OCI-LY7 (cell line): ENCODE data around the gene SBF2. TPM values are rescaled to one million over a fixed set of nuclear protein-coding genes. Genes with fewer than 3 reads are reported as not detected.
A peak's percentile ranks its signal among the peaks of the same experiment; 100 is the strongest.

Experiments used
- BruUV-seq: library from RNA; stranded (reverse); fragments of 400-500 nt; replicated peaks from 2 replicates; lab custom pipeline; 2021; lab: Mats Ljungman, UMichigan
- CTCF ChIA-PET: fragments of 300-600 bp; sonication (Branson Sonifier 250); formaldehyde crosslinking; loops from one replicate; lab custom pipeline; 2022; ENCODE audit warnings: antibody characterized with exemption; ENCODE audit not compliant: unreplicated experiment; lab: Charles Lee
- POLR2A ChIA-PET: fragments of 300-600 bp; sonication (Branson Sonifier 250); formaldehyde crosslinking; loops from one replicate; lab custom pipeline; 2022; ENCODE audit warnings: antibody characterized with exemption; lab: Charles Lee
- DNase-seq: peaks from one replicate; pipeline ENCODE4 v3.0.0-alpha.2; 2015; ENCODE audit warnings: low spot score
- H2AFZ ChIP-seq: fragments of 200-600 bp; sonication (generic), shearing (Covaris generic); 2 replicates; pipeline ENCODE4 v1.6.1; 2014; ENCODE audit warnings: mild to moderate bottlenecking, antibody characterized with exemption, low read length, moderate library complexity
- H3K27ac ChIP-seq: fragments of 200-600 bp; sonication (generic); 2 replicates; pipeline ENCODE4 v1.5.1; 2014; ENCODE audit warnings: mixed run types, low read depth, mild to moderate bottlenecking, moderate library complexity, low read length, inconsistent platforms; ENCODE audit not compliant: poor library complexity, severe bottlenecking
- H3K36me3 ChIP-seq: fragments of 200-600 bp; sonication (generic); 2 replicates; pipeline ENCODE4 v1.6.1; 2014; ENCODE audit warnings: mild to moderate bottlenecking, antibody characterized with exemption, low read length, moderate library complexity, mixed read lengths; ENCODE audit not compliant: insufficient read depth
- H3K4me1 ChIP-seq: fragments of 200-600 bp; sonication (generic); 2 replicates; pipeline ENCODE4 v1.5.1; 2014; ENCODE audit warnings: mild to moderate bottlenecking, low read length; ENCODE audit not compliant: insufficient read depth, poor library complexity, severe bottlenecking
- H3K4me2 ChIP-seq: fragments of 200-600 bp; sonication (generic); 2 replicates; pipeline ENCODE4 v1.6.1; 2014; ENCODE audit warnings: mild to moderate bottlenecking, low read length
- H3K4me3 ChIP-seq: fragments of 200-600 bp; sonication (generic); 2 replicates; pipeline ENCODE4 v1.5.1; 2014; ENCODE audit warnings: mild to moderate bottlenecking, low read depth, low read length; ENCODE audit not compliant: poor library complexity, severe bottlenecking
- H3K79me2 ChIP-seq: fragments of 200-600 bp; sonication (generic); 2 replicates; pipeline ENCODE4 v1.6.1; 2016; ENCODE audit warnings: low read depth, mild to moderate bottlenecking, low read length, moderate library complexity, mixed read lengths; ENCODE audit not compliant: insufficient read depth
- H3K9me2 ChIP-seq: fragments of 200-600 bp; sonication (generic); 2 replicates; pipeline ENCODE4 v1.6.1; 2016; ENCODE audit warnings: mild to moderate bottlenecking, low read length, mixed read lengths; ENCODE audit not compliant: insufficient read depth
- H3K9me3 ChIP-seq: fragments of 200-600 bp; sonication (generic); 2 replicates; pipeline ENCODE4 v1.6.1; 2014; ENCODE audit warnings: mild to moderate bottlenecking, mixed run types, low read length, mixed read lengths
- H4K20me1 ChIP-seq: fragments of 200-600 bp; sonication (generic); 2 replicates; pipeline ENCODE4 v1.6.1; 2014; ENCODE audit warnings: mild to moderate bottlenecking, antibody characterized with exemption, low read length, moderate library complexity, mixed read lengths; ENCODE audit not compliant: insufficient read depth
- CTCF ChIP-seq: fragments of 200-600 bp; sonication (generic); conservative IDR thresholded peaks from 2 replicates; pipeline ENCODE4 v1.5.1; 2014; ENCODE audit warnings: mild to moderate bottlenecking, antibody characterized with exemption, low read length, moderate library complexity, mixed read lengths
- EZH2phosphoT487 ChIP-seq: fragments of 200-600 bp; sonication (generic); IDR thresholded peaks from 2 replicates; pipeline ENCODE4 v1.6.1; 2018; ENCODE audit warnings: low read depth, borderline replicate concordance, mild to moderate bottlenecking, mixed run types, antibody characterized with exemption, low read length, moderate library complexity, mixed read lengths
- intact Hi-C: fragments of 100-400 bp; cut with micrococcal nuclease; formaldehyde crosslinking; loops from one replicate; pipeline ENCODE4 v1.10.0; 2022; ENCODE audit not compliant: unreplicated experiment
- total RNA-seq, 2 experiments: library from RNA; depleted of rRNA in 1 of 2; stranded (reverse); fragments of >200 nt in 1 of 2; shearing (Covaris generic) in 1 of 2; gene quantifications; 2 replicates each; pipeline ENCODE4 v1.2.3, GENCODE V29; 2014 to 2022

Gene SBF2
- total RNA-seq, 2 experiments from 2014 or later: 12.9 to 14.3 TPM

DNA sequence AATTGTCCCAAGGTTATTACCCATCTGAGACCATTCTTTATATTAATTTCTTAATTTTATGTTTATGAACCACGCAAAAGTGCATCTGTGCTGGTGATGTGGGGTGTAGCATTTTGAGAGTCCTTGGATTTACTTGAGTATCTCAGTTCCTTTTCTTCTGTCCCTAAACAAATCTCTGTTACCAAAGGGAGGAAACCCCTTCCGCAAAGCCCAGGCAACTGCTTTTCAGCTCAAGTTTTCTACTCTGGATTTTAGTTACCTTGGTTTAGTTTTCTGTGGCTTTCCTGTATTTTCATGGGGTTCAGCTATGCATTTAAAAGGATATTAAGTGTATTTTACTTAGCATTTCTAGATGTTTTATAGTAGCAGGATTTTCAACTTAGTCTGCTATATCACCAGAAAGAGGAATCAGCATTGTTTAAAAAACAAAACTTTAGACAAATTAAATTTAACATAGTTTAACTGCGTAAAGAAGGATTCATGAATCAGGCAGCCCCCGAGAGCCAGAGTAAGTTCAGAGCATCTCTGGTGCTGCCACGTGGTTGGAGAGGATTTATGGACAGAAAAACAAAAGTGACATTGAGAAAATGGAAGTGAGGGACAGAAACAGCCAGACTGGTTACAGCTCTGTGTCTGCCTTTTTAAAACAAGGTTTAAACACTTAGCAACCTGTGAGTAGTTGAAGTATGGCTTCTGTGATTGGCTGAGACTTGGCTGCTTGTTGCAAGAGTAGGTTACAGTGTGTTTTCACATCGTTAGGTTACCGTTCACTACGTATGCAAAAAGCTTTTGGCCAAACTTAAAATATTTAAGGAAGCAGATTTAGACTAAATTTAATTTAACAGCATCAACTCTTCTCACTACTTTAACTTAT is 20.4 kb upstream of the SBF2 start:
- Histone ChIP-seq H3K4me2 (peak overlapping the region; percentile 77), H3K79me2 (no peaks in the 10 kb centered on the region; the same call in 1 of the 2 replicates), H3K4me3 (peak overlapping the region; percentile 50), H3K9me2 (no peaks in the 10 kb centered on the region), H3K9me3 (no peaks in the 10 kb centered on the region; the same call in 1 of the 2 replicates), H3K36me3 (no peaks in the 10 kb centered on the region; the same call in 1 of the 2 replicates), H3K4me1 (peaks cover 96% of the 10 kb centered on the region), H3K27ac (peak overlapping the region; percentile 93), H2AFZ (peak overlapping the region; percentile 69), H4K20me1 (no peaks in the 10 kb centered on the region)
- peak; percentile 92 for DNase-seq
- CTCF ChIA-PET: no interaction called here
- BruUV-seq: TSS peak; percentile 55
- POLR2A ChIA-PET: interaction anchor here (0.7 to 1.9 kb wide), 9 partner anchors 8 to 535 kb away, joined by 3 to 7 read pairs (median 5); no protein-coding TSS in a partner anchor
- TF ChIP-seq CTCF (no peak), EZH2phosphoT487 (no peak)
- intact Hi-C loops: loop anchor here (5.0 to 10.0 kb wide), 5 partner anchors 143 to 930 kb away; partner anchors contain the start of genes AMPD3, IPO7 and ZBED5

DNA sequence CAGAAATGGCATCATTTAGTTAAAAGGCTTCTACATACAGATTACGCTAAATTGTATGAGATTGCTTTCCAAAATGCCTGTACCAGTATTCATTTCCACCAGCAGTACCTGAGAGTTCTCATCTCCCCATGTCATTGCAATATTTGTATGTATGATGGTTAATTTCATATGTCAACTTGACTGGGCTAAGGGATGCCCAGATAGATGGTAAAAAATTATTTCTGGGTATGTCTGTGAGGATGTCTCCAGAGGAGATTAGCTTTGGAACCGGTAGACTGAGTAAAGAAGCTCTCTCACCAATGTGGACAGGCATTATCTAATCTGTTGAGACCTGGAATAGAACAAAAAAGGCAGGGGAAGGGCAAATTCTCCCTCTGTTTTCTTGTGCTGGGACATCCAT is 17.8 kb upstream of the SBF2 start:
- no peak for DNase-seq
- peak overlapping the region; percentile 93 for H3K27ac ChIP-seq
- H3K9me2 ChIP-seq: no peaks in the 10 kb centered on the region
- H2AFZ ChIP-seq: peak overlapping the region; percentile 65; the same call in 1 of the 2 replicates
- H3K36me3 ChIP-seq: no peaks in the 10 kb centered on the region; the same call in 1 of the 2 replicates
- no peaks in the 10 kb centered on the region for H4K20me1 ChIP-seq
- peak overlapping the region; percentile 76 for H3K4me2 ChIP-seq
- no peak for TF ChIP-seq CTCF
- POLR2A ChIA-PET: no interaction called here
- CTCF ChIA-PET: no interaction called here
- intact Hi-C loops: loop anchor here (10.0 kb wide), 3 partner anchors 543 to 927 kb away; partner anchors contain the start of genes IPO7 and ZBED5
- no peaks in the 10 kb centered on the region; the same call in 1 of the 2 replicates for H3K9me3 ChIP-seq
- BruUV-seq: no TSS peak
- peaks cover 95% of the 10 kb centered on the region for H3K4me1 ChIP-seq
- no peak overlapping the region for H3K4me3 ChIP-seq
- H3K79me2 ChIP-seq: no peaks in the 10 kb centered on the region; the same call in 1 of the 2 replicates
